H1 (cell line): ENCODE results near the gene TCF20. TPM values are rescaled to one million over a fixed set of nuclear protein-coding genes. Genes with fewer than 3 reads are reported as not detected.

Source experiments
- CTCF ChIA-PET: fragments of 300-600 bp; sonication (Branson Sonifier 250); formaldehyde crosslinking; loops from one replicate; lab custom pipeline; 2021; ENCODE audit not compliant: partially characterized antibody; lab: Charles Lee
- POLR2A ChIA-PET: fragments of 300-600 bp; sonication (Branson Sonifier 250); formaldehyde crosslinking; loops from one replicate; lab custom pipeline; 2021; ENCODE audit warnings: inconsistent platforms; ENCODE audit not compliant: partially characterized antibody; lab: Charles Lee
- DNase-seq, 2 experiments: peaks; one replicate each; pipeline versions ENCODE4 v3.0.0 to v3.0.0-alpha.2; 2010 to 2022; ENCODE audit warnings: low spot score in 2 of 2, low read depth in 1 of 2, mixed read lengths in 1 of 2
- FAIRE-seq: peaks from 2 replicates; lab custom pipeline; 2011; peaks lifted over from hg19 to GRCh38; lab: Jason Lieb, UNC
- H2AFZ ChIP-seq: 2 replicates; pipeline ENCODE4 v1.8.1; 2012; ENCODE audit warnings: low read length, inconsistent platforms
- H2AK5ac ChIP-seq: 2 replicates; pipeline ENCODE4 v1.6.1; 2013; ENCODE audit warnings: low read depth, low read length
- H2BK120ac ChIP-seq: replicated peaks from 2 replicates; pipeline ENCODE3; 2013; ENCODE audit warnings: low read depth, low read length, inconsistent platforms
- H2BK12ac ChIP-seq: 2 replicates; pipeline ENCODE4 v1.6.1; 2013; ENCODE audit warnings: low read depth, low read length
- H2BK15ac ChIP-seq: 2 replicates; pipeline ENCODE4 v1.6.1; 2013; ENCODE audit warnings: low read length
- H2BK20ac ChIP-seq: 2 replicates; pipeline ENCODE4 v1.6.1; 2013; ENCODE audit warnings: low read length
- H2BK5ac ChIP-seq: 2 replicates; pipeline ENCODE4 v1.6.1; 2013; ENCODE audit warnings: low read depth, low read length
- H3K14ac ChIP-seq: 2 replicates; pipeline ENCODE4 v1.6.1; 2013; ENCODE audit warnings: inconsistent platforms; ENCODE audit not compliant: insufficient read length
- H3K18ac ChIP-seq: 2 replicates; pipeline ENCODE4 v1.6.1; 2013; ENCODE audit warnings: low read length; ENCODE audit errors: extremely low read depth
- H3K23ac ChIP-seq: 2 replicates; pipeline ENCODE4 v1.6.1; 2013; ENCODE audit warnings: inconsistent platforms; ENCODE audit not compliant: insufficient read length
- H3K23me2 ChIP-seq: 2 replicates; pipeline ENCODE4 v1.6.1; 2013; ENCODE audit warnings: low read depth, low read length
- H3K27ac ChIP-seq: 2 replicates; pipeline ENCODE4 v1.6.1; 2011; ENCODE audit warnings: low read depth, low read length, inconsistent platforms
- H3K27me3 ChIP-seq, 4 experiments: replicated peaks in 1 of 4; 1 replicate in 1 of 4; 2 replicates in 3 of 4; pipeline versions ENCODE4 v1.6.1 to v1.8.1; 2011 to 2013; ENCODE audit warnings: low read length in 3 of 4, mild to moderate bottlenecking in 3 of 4, inconsistent platforms in 2 of 4, mixed read lengths in 2 of 4, moderate library complexity in 1 of 4; ENCODE audit not compliant: control insufficient read depth in 3 of 4, insufficient read depth in 3 of 4; ENCODE audit errors: extremely low read depth in 1 of 4
- H3K36me3 ChIP-seq, 4 experiments: 2 replicates each; pipeline versions ENCODE4 v1.6.1 to v1.8.1; 2011 to 2013; ENCODE audit warnings: mild to moderate bottlenecking in 4 of 4, low read length in 3 of 4, moderate library complexity in 2 of 4, control low read depth in 1 of 4, inconsistent platforms in 1 of 4; ENCODE audit not compliant: insufficient read depth in 4 of 4, control insufficient read depth in 2 of 4
- H3K4ac ChIP-seq: replicated peaks from 2 replicates; pipeline ENCODE3; 2013; ENCODE audit warnings: low read length, low read depth, mixed read lengths, inconsistent platforms; ENCODE audit not compliant: insufficient read length
- H3K4me1 ChIP-seq, 4 experiments: replicated peaks in 1 of 4; 1 replicate in 1 of 4; 2 replicates in 3 of 4; pipeline versions ENCODE4 v1.6.1 to v1.8.1; 2011 to 2013; ENCODE audit warnings: low read length in 3 of 4, inconsistent platforms in 2 of 4, mixed read lengths in 1 of 4; ENCODE audit not compliant: insufficient read depth in 4 of 4, control insufficient read depth in 3 of 4
- H3K4me2 ChIP-seq, 2 experiments: 2 replicates each; pipeline versions ENCODE4 v1.6.1 to v1.8.1; 2011 to 2013; ENCODE audit warnings: low read depth in 2 of 2, low read length in 2 of 2, control low read depth in 1 of 2, inconsistent platforms in 1 of 2, mild to moderate bottlenecking in 1 of 2; ENCODE audit not compliant: insufficient read depth in 1 of 2
- H3K4me3 ChIP-seq, 4 experiments: fragments of 200-600, 300-600 bp in 1 of 4; sonication (generic), shearing (Covaris generic), sonication (Bioruptor Twin) in 1 of 4; 2 replicates each; pipeline versions ENCODE4 v1.5.1 to v1.8.1; 2011 to 2016; ENCODE audit warnings: low read length in 4 of 4, low read depth in 3 of 4, control low read depth in 2 of 4, inconsistent platforms in 2 of 4, mild to moderate bottlenecking in 2 of 4, mixed read lengths in 1 of 4, moderate library complexity in 1 of 4; ENCODE audit not compliant: insufficient read depth in 2 of 4; ENCODE audit errors: extremely low read depth in 1 of 4
- H3K56ac ChIP-seq: replicated peaks from 2 replicates; pipeline ENCODE3; 2013; ENCODE audit warnings: low read depth, mild to moderate bottlenecking, mixed read lengths, low read length, inconsistent platforms; ENCODE audit not compliant: insufficient read length
- H3K79me1 ChIP-seq: 2 replicates; pipeline ENCODE4 v1.6.1; 2013; ENCODE audit warnings: low read depth, low read length, control low read depth
- H3K79me2 ChIP-seq, 2 experiments: 2 replicates each; pipeline versions ENCODE4 v1.6.1 to v1.8.1; 2012 to 2013; ENCODE audit warnings: low read length in 2 of 2, mild to moderate bottlenecking in 2 of 2, inconsistent platforms in 1 of 2; ENCODE audit not compliant: insufficient read depth in 2 of 2, control insufficient read depth in 1 of 2
- H3K9ac ChIP-seq, 4 experiments: replicated peaks in 1 of 4; 1 replicate in 1 of 4; 2 replicates in 3 of 4; pipeline versions ENCODE4 v1.6.1 to v1.8.1; 2011 to 2013; ENCODE audit warnings: low read depth in 3 of 4, low read length in 3 of 4, control low read depth in 2 of 4, mild to moderate bottlenecking in 2 of 4, moderate library complexity in 2 of 4, inconsistent platforms in 1 of 4; ENCODE audit errors: extremely low read depth in 1 of 4
- H3K9me3 ChIP-seq, 2 experiments: 2 replicates each; pipeline versions ENCODE4 v1.6.1 to v1.8.1; 2012 to 2013; ENCODE audit warnings: mild to moderate bottlenecking in 2 of 2, moderate library complexity in 2 of 2, control low read depth in 1 of 2, inconsistent platforms in 1 of 2, low read depth in 1 of 2, low read length in 1 of 2, mixed read lengths in 1 of 2; ENCODE audit not compliant: insufficient read depth in 2 of 2
- H4K20me1 ChIP-seq, 2 experiments: replicated peaks in 1 of 2; 2 replicates each; pipeline versions ENCODE3 to v1.8.1; 2011 to 2013; ENCODE audit warnings: inconsistent platforms in 2 of 2, low read length in 2 of 2, mild to moderate bottlenecking in 1 of 2; ENCODE audit not compliant: insufficient read depth in 2 of 2, control insufficient read depth in 1 of 2
- H4K5ac ChIP-seq: 2 replicates; pipeline ENCODE4 v1.6.1; 2013; ENCODE audit warnings: low read length, low read depth, mixed read lengths, inconsistent platforms; ENCODE audit not compliant: insufficient read length
- H4K8ac ChIP-seq: 2 replicates; pipeline ENCODE4 v1.8.0; 2013; ENCODE audit warnings: mild to moderate bottlenecking, moderate library complexity, low read length, inconsistent platforms; ENCODE audit not compliant: insufficient read depth; ENCODE audit errors: extremely low read depth
- H4K91ac ChIP-seq: replicated peaks from 2 replicates; pipeline ENCODE3; 2013; ENCODE audit warnings: low read length, mixed read lengths, inconsistent platforms; ENCODE audit not compliant: insufficient read length
- ATF3 ChIP-seq: IDR thresholded peaks from 2 replicates; pipeline ENCODE4 v1.6.1; 2011; ENCODE audit warnings: low read depth, mild to moderate bottlenecking, low read length; ENCODE audit not compliant: insufficient read depth
- JUND ChIP-seq: IDR thresholded peaks from 2 replicates; pipeline ENCODE4 v1.6.1; 2011; ENCODE audit warnings: mild to moderate bottlenecking, improper control_type of control experiment, low read length
- KDM1A ChIP-seq: fragments of 200-600, 300-600 bp; sonication (generic); IDR thresholded peaks from 2 replicates; pipeline ENCODE4 v1.7.1; 2016; ENCODE audit warnings: mild to moderate bottlenecking, low read length, borderline replicate concordance
- KDM4A ChIP-seq: IDR thresholded peaks from one replicate; pipeline ENCODE4 v1.7.1; 2012; ENCODE audit warnings: low read depth, mild to moderate bottlenecking, moderate library complexity, low read length, inconsistent platforms; ENCODE audit not compliant: severe bottlenecking
- MAX ChIP-seq: IDR thresholded peaks from 2 replicates; pipeline ENCODE4 v1.6.1; 2012; ENCODE audit warnings: inconsistent platforms
- NANOG ChIP-seq: IDR thresholded peaks from 2 replicates; pipeline ENCODE4 v1.6.1; 2011; ENCODE audit warnings: low read length, low read depth, mild to moderate bottlenecking, inconsistent platforms; ENCODE audit not compliant: insufficient read depth, poor library complexity, severe bottlenecking
- NRF1 ChIP-seq: IDR thresholded peaks from 2 replicates; pipeline ENCODE4 v1.6.1; 2011; ENCODE audit warnings: mild to moderate bottlenecking, low read depth, low read length, improper control_type of control experiment
- POLR2A ChIP-seq, 2 experiments: IDR thresholded peaks; 1 replicate in 1 of 2; 2 replicates in 1 of 2; pipeline ENCODE4 v1.6.1; 2011; ENCODE audit warnings: low read depth in 2 of 2, low read length in 2 of 2, mild to moderate bottlenecking in 2 of 2; ENCODE audit errors: control extremely low read depth in 1 of 2
- POLR2AphosphoS5 ChIP-seq: IDR thresholded peaks from 2 replicates; pipeline ENCODE4 v1.6.1; 2011; ENCODE audit warnings: low read depth, low read length
- RFX5 ChIP-seq: IDR thresholded peaks from 2 replicates; pipeline ENCODE4 v1.6.1; 2011; ENCODE audit warnings: low read depth, low read length, improper control_type of control experiment, borderline replicate concordance
- RXRA ChIP-seq: IDR thresholded peaks from 2 replicates; pipeline ENCODE4 v1.6.1; 2011; ENCODE audit warnings: low read depth, mild to moderate bottlenecking, low read length, moderate library complexity; ENCODE audit not compliant: insufficient read depth
- SP1 ChIP-seq: IDR thresholded peaks from 2 replicates; pipeline ENCODE4 v1.6.1; 2011; ENCODE audit warnings: low read depth, low read length
- SRF ChIP-seq: IDR thresholded peaks from 2 replicates; pipeline ENCODE4 v1.6.1; 2011; ENCODE audit warnings: mild to moderate bottlenecking, low read depth, low read length, moderate library complexity
- TBP ChIP-seq: IDR thresholded peaks from 2 replicates; pipeline ENCODE4 v1.6.1; 2011; ENCODE audit warnings: low read depth, low read length, improper control_type of control experiment
- WGBS, 2 experiments: shearing (Covaris generic) in 1 of 2; methylation state at CpG; one replicate each; pipeline versions ENCODE4 v1.1.6 to v1.1.7; 2013 to 2015; ENCODE audit warnings: low lambda C conversion rate in 2 of 2, mixed read lengths in 2 of 2, inconsistent platforms in 1 of 2, low coverage in 1 of 2, missing lambda C conversion rate in 1 of 2; ENCODE audit not compliant: insufficient replicate concordance in 2 of 2, insufficient coverage in 1 of 2, insufficient read length in 1 of 2; ENCODE audit errors: extremely low coverage in 1 of 2, missing lambda C conversion rate in 1 of 2; 5-methylcytosine and 5-hydroxymethylcytosine counted together
- polyA plus RNA-seq, 7 experiments: library from polyadenylated mRNA; depleted of rRNA in 3 of 7; stranded (reverse) in 5 of 7; unstranded in 2 of 7; fragments of >200 nt in 5 of 7; fragments of 200-250 nt in 2 of 7; gene quantifications; 1 replicate in 5 of 7; 2 replicates in 1 of 7; 4 replicates in 1 of 7; pipeline versions ENCODE4 v1.2.1 to v1.2.3, GENCODE V29; 2011 to 2013; ENCODE audit warnings: missing spikeins in 2 of 7, mixed read lengths in 2 of 7
- total RNA-seq: library from RNA; stranded (reverse); fragmentation: NEBNext Ultra II Directional; extraction: Animal tissue kit (Norgen Biotek cat#: 25700); gene quantifications from 2 replicates; pipeline ENCODE4 v1.2.1, GENCODE V29; 2021

The TCF20 gene
- total and polyA plus RNA-seq, 2 of the 8 experiments (the other 6 are each of a cell fraction or from before 2014, with no cell fraction given) = 22.0 to 79.8 TPM

GRCh38 chr22:42280140-42280539 lies 9.7 kb upstream of the TCF20 start:
- no peak overlapping the region for H4K5ac ChIP-seq
- H3K56ac ChIP-seq = no peak overlapping the region
- no peak for TF ChIP-seq KDM4A
- TF ChIP-seq SP1 = no peak
- TF ChIP-seq TBP = no peak
- no peak for TF ChIP-seq NRF1
- no peak for TF ChIP-seq SRF
- TF ChIP-seq POLR2AphosphoS5 = no peak
- TF ChIP-seq POLR2A (IDR thresholded peaks at IDR 0.05; ENCODE audit: control extremely low read depth in 1 of 2, low read depth in 2 of 2, low read length in 2 of 2) = no peak
- no peak for TF ChIP-seq NANOG
- no peak for TF ChIP-seq KDM1A
- TF ChIP-seq RFX5 = no peak
- TF ChIP-seq JUND = no peak
- no peak for TF ChIP-seq RXRA
- no peak for TF ChIP-seq ATF3
- TF ChIP-seq MAX = no peak
- TF ChIP-seq, all 59 proteins: peak for 0
- no peak for FAIRE-seq
- peaks cover 0 to 61% (median 46%) of the 10 kb centered on the region in 4 experiments; a peak in 6 of 7 replicates for H3K27me3 ChIP-seq
- peaks cover 8% of the 10 kb centered on the region for H3K23me2 ChIP-seq
- H3K4me3 ChIP-seq = no peak overlapping the region
- no peak overlapping the region for H3K4me2 ChIP-seq
- no peak overlapping the region for H2BK12ac ChIP-seq
- no peak overlapping the region for H4K8ac ChIP-seq
- H3K9ac ChIP-seq = no peak overlapping the region
- no peak for DNase-seq
- H3K4me1 ChIP-seq = peaks cover 15 to 33% (median 20%) of the 10 kb centered on the region in 4 experiments
- WGBS, 2 experiments = 96% methylated on average over 9 of the region's 9 CpGs; no CpG with 5 or more reads in 1 of the 2 experiments
- POLR2A ChIA-PET = interaction anchor here (1.5 to 2.5 kb wide), 4 partner anchors 13 to 65 kb away, joined by 3 to 7 read pairs (median 6); no protein-coding TSS in a partner anchor
- no peak overlapping the region for H3K23ac ChIP-seq
- no peak overlapping the region; the same call in 1 of the 2 replicates for H3K18ac ChIP-seq
- no peak overlapping the region for H2BK120ac ChIP-seq
- CTCF ChIA-PET = interaction anchor here (0.6 to 4.3 kb wide), 14 partner anchors 12 to 164 kb away, joined by 3 to 27 read pairs (median 4); partner anchors contain the start of gene NFAM1
- H4K20me1 ChIP-seq = peaks cover 19 to 38% of the 10 kb centered on the region in 2 experiments
- no peaks in the 10 kb centered on the region for H3K9me3 ChIP-seq
- H2BK15ac ChIP-seq = no peak overlapping the region
- H2BK5ac ChIP-seq = no peak overlapping the region
- no peak overlapping the region for H3K27ac ChIP-seq
- H4K91ac ChIP-seq = no peak overlapping the region
- no peak overlapping the region for H2BK20ac ChIP-seq
- H3K36me3 ChIP-seq = no peaks in the 10 kb centered on the region
- no peak overlapping the region for H2AFZ ChIP-seq
- H2AK5ac ChIP-seq = no peak overlapping the region
- H3K79me1 ChIP-seq = no peaks in the 10 kb centered on the region
- H3K79me2 ChIP-seq = no peaks in the 10 kb centered on the region
- H3K4ac ChIP-seq = no peak overlapping the region
- H3K14ac ChIP-seq = no peak overlapping the region
